Stimulated activated CD4-positive, alpha-beta T cell treated with anti-CD3 and anti-CD28 coated beads, Interleukin-1b, Interleukin-23, amount 100 ng/mL, for 24 hours (primary cell): ENCODE results near the gene AP4S1.
A peak's percentile ranks its signal among the peaks of the same experiment; 100 is the strongest.
"Not testable (repeated sequence)": the region's sequence is repeated elsewhere in the genome, so short reads cannot be mapped to it uniquely, and the experiment has no call there.

Experiments
- DNase-seq, 4 experiments: peaks; one replicate each; pipeline ENCODE4 v3.0.0-alpha.2; 2020; ENCODE audit warnings: low read depth in 4 of 4, low spot score in 1 of 4

The AP4S1 gene

DNA sequence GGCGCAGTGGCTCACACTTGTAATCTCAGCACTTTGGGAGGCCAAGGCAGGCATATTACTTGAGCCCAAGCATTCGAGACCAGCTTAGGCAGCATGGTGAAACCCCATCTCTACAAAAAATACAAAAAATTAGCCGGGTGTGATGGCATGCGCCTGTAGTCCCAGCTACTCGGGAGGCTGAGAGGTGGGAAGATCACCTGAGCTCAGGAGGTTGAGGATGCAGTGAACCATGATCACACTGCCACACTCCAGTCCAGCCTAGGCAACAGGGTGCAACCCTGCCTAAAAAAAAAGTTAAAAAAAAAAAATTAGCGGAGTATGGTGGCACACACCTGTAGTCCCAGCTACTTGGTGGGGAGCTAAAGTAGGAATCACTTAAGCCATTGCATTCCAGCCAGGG, 21.4 kb upstream of the AP4S1 start:
- DNase-seq, result not testable (repeated sequence)

DNA sequence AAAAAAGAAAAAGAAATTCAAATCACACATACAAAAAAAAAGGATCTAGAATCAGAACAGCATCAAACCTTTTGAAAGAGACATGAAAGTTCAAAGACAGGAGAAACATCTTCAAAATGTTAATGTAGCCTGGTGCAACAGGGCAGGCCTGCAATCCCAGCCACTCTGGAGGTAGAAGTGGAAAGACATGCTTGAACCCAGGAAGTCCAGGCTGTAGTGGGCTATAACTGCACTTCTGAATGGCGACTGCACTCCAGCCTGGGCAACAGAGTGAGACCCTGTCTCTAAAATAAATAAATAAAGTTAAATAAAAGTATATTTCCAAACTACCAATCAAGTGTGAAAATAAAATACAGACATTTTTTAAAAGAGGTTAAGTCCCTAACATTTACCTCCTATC, 18.7 kb upstream of the AP4S1 start:
- no peak for DNase-seq

DNA sequence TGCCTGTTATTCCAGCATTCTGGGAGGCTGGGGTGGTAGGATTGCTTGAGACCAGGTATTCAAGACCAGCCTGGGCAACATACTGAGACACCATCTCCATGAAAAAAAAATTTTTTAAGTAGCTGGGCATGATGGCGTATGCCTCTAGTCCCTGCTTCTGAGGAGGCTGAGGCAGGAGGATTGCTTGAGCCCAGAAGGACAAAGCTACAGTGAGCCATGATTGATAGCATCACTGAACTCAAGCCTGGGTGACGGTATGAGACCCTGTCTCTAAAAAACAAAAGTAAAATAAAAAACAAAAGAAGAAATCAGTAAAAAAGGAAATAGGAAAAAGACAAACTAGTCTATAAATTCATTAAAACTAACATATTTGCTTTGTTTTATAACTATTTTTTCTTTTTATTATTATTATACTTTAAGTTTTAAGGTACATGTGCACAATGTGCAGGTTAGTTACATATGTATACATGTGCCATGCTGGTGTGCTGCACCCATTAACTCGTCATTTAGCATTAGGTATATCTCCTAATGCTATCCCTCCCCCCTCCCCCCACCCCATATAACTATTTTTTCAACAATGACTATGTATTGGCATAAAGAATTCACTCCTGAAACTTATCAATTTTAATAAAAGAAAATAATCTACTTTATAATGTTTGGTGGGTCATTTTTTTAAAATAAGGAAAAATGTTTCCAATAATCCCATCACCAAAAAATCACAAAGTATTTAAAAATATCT, 15.4 kb upstream of the AP4S1 start:
- DNase-seq, result no peak

DNA sequence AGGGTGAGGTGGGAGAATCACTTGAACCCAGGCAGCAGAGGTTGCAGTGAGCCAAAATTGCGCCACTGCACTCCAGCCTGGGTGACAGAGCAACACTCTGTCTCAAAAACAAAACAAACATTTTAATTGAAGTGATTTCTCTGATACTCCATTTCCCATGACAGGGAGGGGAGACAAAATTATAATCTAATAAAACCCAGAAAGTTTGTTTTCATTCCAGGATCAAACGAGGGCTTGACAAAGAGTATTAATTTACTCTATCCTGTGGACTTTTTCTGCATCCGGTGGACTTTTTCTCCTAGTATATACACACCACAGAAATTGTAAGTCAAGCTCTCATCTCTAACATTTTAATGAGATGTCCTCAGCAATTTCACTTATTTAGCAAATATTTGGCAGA, 14.5 kb upstream of the AP4S1 start:
- no peak for DNase-seq

DNA sequence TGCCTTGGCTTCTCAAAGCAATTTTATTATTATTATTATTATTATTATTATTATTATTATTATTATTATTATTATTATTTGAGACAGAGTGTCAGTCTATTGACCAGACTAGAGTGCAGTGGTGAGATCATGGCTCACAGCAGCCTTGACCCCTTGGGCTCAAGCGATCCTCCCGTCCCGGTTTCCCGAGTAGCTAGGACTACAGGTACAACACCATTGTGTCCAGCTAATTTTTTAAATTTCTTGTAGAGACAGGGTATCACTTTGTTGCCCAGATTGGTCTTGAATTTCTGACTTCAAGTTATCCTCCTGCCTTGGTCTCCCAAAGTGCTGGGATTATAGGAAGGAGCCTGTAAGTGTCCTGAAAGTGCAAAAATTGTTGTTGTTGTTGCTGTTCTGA, 11.6 kb upstream of the AP4S1 start:
- DNase-seq, result no peak

DNA sequence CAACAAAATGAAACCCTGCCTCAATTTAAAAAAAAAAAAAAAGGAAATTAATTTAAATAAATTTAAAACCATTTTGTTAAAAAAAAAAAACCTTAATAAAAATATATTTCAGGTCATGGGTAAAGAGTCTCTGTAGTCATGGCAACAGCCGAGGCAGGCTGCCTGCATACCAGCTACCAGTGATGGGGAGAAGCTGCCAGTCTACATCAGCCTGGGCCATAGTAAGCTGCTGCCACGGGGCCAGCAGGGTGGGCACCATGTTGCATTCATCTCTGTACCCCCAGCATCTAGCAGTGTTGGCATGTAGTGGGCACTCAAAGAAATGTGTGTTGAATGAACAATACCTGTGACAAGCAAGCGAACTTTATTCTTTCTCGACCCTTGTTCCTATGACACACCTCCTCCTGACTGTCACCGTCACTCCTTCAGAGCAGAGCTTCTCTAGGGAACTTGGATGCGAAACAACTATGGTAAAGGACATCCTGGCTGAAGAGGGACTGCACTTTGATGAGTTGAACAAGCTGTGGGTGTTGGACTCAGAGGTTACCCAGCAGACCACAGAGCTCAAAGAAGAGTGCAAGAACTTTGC, 7.3 kb upstream of the AP4S1 start:
- DNase-seq, result no peak

DNA sequence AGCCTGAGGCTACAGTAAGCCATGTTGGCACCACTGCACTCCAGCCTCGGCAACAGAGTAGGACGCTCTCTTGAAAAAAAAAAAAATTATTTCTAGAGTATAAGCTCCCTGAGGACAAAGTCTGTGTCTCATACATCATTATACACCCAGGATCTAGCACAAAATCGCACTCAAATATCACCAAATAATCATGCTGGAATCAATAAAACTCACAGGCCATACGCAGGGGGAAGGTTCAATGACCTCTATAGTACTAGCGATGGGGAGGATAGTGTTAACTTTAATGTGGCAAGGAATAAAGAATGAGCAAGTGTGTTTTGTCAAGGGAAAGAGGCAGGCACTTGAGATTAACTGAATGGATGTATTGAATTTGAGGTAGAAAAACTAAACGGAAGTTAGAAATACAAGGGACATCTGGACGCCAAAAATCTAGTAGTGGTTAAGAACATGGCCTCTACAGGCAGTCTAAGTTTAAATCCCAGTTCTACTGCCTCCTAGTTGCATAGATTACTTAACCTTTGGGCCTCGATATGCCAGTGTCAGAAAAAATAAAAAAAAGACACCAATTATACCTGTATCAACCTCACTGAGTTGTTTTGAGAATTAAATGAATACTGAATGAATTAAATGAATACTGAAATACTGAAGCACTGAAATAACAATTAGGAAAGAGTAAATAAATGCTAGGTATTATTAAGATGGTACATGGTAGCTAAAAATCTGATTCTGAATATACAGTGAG, 4.4 kb upstream of the AP4S1 start:
- no peak for DNase-seq

DNA sequence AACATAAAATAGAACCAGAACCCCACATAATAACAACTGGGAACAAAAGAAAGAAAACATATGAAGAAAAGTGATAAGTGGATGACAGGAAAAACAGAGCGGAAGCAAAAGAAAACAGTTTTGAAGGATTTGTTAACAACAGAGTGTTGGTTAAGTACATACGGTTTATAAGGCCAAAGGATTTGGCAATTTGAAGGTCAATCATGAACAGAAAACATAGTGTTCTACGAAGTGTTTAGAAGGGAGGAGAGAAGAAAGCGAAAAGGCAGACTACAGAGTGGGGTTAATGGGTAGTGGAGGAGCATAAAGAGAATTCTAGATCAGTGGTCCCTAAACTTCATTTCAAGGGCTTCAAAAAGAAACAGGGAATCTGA, 3.9 kb upstream of the AP4S1 start:
- DNase-seq, result no peak

DNA sequence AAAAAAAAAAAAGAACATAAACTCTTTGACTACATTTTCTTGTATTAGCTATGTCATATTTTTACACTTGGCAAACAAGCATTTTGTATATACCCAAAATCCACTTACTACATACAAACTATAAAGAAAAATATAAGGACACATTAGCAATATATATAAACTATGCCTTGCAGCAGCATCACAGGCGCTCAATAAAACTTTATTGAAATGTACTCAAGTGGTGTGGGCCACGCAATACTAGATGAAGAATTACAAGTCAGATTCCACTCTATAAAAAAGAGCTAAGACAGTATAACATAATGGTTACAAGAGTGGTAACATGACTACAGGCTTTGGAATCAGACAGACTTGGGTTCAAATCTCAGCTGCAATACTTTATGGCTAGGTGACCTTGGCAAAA, 3.1 kb upstream of the AP4S1 start:
- DNase-seq, result no peak

DNA sequence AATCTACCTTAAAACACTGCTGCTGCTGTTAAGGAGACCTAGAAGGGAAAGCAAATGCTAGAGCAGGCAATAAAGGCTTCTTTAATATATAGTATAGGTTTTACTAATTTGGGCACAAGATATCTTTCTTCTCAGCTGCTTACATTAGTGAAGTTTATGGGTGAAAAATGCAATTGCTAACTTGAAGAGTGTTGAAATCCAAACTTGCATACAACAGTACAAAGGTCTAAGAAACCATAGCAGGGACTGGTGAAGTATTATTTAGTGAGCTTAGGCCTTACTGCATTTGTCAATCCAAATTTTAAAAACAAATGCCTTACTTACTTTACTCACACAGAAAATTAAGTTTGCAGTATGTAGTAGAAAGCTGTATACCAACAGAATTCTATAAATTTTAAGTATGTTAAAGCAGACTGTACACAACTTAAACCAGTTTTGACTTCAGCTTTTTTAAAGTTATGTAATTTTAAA, 1.4 kb upstream of the AP4S1 start:
- DNase-seq, result no peak

DNA sequence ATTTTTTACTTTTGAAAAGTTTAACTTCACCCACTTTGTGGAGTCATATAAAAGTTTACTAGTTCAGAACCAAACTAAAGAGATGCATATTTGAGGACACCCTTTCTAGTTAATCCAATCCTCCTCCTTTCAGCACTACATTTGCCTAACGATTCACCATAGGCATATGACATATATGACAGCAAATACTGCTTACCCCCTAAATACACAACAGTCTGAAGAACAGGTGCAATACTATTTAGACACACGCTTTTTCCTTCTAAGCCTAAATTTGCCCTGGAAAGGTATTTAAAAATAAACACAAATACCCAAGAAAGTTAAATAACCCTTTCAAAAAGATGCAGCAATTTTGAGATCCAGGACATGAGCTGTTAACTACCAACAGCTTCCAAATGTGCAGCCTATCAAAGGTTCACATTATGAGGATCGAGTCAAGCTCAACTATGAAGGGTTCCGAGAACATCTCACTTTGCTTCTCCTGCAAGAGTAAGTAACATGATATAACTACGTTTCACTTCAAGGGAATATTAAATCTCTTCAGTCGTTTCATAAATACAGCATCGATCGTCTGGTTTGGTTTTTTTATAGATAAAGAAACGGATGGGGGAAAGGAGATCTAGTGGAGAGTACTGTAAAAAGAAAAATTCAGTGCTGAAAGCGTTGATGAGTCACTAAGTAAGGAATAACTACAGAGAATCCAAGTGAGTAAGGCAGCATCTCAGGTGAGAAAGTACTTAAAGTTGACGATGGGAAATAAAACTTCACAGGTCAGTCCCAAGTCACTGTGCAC, 677 bp upstream of the AP4S1 start:
- no peak for DNase-seq

DNA sequence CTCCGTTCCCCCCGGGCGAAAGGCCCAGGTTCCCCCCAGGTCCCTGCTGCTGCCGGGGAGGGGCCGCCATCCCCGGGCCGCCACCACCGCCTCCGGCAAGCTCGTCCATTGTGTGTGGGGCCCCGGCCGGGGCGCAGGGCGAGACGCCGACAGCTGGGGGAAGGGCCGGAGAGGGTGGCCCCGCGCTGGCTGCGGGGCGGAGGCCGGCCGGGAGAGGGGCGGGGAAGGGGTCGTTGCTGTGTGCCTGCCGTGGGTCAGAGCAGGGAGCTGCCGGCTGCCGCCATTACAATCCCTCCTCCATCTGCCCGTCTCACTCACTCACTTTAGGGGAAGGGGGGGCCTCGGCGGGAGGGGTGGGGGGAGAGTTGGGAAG, 614 bp downstream of the AP4S1 start, which contains the start of gene STRN3:
TSS of gene STRN3 (minus strand) at position 303 of the 373 bp plus-strand sequence. CDS start at position 109, 194 bp downstream.
- peak in 1 of 4 experiments; percentile 1 for DNase-seq

DNA sequence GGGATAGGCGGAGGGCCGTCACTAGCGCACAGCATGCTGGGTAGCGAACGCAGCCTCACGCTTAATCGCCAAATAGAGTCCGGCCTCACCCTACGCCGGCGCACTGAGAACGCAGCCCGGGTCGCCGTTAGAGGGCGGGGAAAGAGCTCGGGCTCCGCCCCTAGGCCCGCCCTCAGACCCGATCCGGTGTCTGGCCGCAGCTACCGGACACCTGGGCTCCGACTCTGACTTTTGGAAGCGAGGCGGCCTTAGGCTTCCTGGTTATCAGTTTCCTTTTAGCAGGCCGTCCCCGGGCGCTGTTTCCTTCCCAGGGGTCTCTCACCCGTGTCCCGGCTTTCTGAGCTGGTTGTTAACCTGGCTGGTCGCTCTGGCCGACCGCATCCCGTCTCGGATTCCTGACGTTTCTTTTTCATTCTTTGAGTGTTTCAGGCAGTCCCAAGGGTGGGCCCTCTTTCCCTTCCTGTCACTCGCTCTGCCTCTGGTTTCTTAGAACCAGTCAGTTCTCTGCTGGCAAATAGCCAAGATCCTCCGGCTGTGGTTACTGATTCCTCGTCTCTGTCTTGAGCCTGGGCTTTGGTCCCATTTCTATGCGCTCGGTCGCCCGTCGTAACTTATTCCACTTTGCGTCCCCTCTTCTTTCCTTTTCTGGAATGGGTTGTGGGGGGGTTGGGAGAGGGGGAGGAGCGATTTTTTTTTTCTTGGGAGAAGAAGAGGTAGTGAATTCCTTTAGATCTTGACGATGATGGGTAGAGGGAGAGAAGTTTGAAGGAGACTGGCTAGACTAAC, 1.2 kb downstream of the AP4S1 start:
- DNase-seq, result peak; percentile 72 to 86 (median 82)

DNA sequence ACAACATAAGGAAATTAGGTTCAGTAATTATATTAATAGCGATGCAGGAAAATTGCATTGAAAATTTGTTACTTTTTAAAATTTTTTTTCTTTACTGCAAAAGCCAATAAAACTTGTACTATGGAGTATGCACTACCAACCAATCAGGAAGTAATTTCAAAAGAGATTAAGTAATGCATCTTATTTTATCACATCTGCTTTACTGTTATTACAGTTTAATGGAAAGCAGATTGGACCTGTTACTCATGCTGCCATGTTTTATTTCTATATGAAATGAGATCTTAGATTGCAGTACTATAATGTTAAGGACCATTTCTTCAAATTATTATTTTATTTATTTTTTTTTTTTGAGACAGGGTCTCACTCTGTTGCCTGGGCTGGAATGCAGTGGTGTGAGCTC, 2.4 kb downstream of the AP4S1 start:
- DNase-seq, result no peak

DNA sequence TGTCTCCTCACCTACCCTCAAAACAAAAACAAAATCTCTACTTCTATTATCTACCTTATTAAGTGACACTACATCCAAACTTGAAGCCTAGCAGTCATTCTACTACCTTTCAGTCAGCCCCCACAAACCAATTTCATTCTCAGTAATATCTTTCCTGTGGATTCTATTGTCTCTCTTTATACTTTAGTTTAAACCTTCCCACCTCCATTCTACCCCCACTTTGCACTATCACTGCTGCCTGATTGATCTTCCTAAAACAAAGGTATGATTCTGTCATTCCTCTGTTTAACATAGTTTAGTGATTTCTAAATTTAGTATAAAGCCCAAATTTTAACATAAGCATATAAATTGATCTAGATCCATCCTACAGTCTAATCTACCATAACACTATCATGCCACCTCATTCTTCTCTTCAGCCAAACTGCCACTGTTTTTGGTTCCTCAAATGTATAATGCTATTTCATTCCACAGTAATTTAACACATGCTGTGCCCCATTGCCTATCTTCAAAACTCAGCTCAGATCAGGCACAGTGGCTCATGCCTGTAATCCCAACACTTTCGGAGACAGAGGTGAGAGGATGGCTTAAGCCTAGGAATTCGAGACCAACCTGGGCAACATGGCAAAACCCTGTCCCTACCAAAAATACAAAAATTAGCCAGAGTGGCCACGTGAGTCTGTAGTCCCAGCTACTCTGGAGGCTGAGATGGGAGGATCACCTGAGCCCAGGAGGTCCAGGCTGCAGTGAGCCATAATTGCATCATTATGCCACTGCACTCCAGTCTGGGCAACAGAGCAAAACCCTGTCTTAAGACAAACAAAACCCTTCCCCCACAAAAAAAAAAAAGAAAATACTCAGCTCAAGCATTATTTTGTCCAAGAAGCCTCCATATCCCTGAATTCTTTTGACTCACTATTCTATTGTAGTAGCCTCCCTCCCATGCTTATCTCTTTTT, 3.8 kb downstream of the AP4S1 start:
- no peak for DNase-seq

DNA sequence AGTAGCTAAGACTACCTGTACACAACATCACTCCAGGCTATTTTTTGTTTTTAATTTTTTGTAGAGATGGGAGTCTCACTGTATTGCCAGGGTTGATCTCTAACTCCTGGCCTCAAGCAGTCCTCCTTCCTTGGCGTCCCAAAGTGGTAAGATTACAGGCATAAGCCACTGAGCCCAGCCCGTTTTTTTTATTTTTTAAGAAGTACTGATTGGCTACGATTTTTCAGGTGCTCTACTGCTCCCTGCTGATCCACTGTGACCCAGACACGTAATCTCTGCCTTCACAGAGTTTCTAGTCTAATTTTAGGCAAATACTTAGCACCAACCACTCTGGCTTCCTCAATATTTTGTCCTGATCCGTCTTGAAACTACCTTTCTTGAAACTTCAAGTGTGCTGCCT, 5.0 kb downstream of the AP4S1 start:
- no peak for DNase-seq

DNA sequence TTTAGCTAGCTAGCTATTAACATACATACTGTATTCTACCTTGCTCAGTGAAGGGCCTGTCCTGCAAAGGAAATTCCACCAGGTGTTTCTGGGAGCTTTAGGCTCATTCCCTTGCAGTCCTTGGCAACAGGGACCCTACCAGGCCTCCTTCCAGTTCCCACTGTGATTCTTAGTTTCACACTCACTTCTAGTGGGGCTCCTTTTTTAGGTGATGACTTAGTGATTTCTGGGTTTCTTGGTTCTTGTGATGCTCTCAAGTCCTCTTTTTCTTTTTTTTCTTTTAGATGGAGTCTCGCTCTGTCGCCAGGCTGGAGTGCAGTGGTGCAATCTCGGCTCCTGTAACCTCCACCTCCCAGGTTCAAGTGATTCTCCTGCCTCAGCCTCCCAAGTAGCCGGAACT, 11.1 kb downstream of the AP4S1 start:
- no peak for DNase-seq

DNA sequence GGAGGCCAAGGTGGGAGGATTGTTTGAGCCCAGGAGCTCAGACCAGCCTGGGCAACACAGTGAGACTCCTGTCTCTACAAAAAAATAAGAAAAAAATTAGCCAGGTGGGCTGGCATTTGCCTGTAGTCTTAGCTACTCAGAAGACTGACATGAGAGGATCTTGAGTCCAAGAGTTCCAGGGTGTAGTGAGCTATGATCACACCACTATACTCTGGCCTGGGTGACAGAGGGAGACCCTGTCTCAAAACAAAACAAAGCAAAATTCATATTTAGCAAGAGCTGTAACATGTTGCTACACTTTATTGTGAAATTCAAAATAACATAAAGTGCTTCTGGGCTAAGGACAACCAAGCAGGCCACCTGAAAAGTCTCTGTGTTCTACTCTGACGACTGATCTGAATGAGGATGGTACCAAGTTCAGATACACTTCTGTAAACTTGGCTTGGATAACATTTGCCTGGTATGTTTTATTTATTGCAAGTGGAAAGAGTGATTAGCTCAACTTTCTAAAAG, 12.3 kb downstream of the AP4S1 start:
- no peak for DNase-seq

DNA sequence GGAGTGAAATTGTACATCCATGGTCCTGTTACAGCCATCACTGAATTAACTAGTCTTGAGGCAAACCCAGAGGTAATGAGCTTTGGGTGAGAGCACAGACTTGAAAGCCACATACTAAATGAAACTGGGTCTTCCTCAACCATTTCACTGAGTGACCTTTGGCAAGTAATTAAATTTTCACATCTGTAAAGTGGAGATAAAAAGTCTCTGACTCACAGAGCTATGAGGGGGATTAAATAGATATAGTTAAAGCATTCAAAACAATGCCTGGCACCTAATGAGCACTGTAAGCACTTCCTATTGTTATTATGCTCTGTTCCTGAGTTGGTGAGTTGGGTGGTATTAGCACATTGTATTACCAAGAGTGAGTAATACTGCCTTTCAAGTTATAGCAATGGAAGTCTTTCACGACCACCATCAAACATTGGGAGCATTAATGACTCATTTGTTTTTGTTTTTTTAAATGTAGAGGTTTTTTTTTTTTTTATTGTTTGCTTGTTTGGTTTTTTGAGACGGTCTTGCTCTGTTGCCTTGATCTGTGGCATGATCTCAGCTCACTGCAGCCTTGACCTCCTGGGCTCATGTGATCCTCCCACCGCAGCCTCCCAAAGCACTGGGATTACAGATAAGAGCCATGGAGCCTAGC, 13.2 kb downstream of the AP4S1 start:
- DNase-seq, result no peak
